HG03280 (cell line): ENCODE data around the gene TSPAN11.
"Not testable (repeated sequence)": the region's sequence is repeated elsewhere in the genome, so short reads cannot be mapped to it uniquely, and the experiment has no call there.

Experiments
- ATAC-seq: cut with Tn5 transposase; IDR thresholded peaks from one replicate; pipeline ENCODE4 v1.9.1; 2021; ENCODE audit warnings: mild to moderate bottlenecking, moderate library complexity; ENCODE audit not compliant: unreplicated experiment

Gene TSPAN11

DNA sequence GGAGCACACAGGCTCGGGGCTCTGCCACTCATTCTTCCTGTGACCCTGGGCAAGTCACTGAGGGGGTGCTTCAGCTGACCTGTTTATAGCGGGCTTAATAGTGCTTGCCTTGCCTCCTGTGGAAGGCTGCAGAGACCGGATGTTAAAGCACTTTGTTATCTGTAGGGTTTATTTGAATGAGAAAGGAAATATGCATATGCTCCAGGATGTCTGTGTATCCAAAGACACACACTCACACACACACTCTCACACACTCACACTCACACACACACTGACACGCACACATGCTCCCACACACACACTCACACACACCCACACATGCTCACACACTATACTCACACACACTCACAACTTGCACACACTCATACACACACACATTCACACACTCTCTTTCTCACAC, 91.0 kb downstream of the TSPAN11 start:
- ATAC-seq = no peak

DNA sequence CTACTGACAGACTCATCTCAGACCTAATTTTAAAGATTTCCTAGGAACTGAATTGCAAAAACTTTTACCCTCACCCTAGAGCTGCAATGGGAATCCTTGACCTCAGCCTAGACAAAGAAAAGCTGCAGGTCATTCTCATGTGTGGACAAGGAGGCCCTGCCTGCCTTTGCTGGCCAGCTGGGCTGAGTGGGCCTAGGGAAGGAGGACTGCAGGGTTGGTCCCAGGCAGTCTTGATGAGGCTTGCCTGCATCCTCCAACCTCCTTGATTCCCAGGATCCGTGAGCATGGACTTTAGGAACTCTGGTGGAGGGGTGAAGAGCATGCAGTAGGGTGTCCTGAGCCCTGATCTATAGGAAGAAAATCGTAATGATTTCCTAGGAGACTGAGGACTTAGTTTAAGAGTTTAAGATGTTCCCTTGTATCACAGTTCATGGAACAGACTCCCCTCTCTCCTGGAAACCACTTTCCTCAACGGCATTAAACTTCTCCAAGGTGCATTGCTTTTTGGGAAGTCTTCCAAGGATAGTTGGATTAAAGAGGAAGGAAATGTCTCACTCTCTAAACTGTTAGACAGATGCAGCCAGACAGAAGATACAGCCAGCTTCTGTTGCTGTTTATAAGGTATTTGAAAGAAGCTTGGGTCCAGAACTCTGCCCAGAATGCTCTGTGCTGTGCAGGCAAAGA, 91.7 kb downstream of the TSPAN11 start:
- ATAC-seq = no peak

DNA sequence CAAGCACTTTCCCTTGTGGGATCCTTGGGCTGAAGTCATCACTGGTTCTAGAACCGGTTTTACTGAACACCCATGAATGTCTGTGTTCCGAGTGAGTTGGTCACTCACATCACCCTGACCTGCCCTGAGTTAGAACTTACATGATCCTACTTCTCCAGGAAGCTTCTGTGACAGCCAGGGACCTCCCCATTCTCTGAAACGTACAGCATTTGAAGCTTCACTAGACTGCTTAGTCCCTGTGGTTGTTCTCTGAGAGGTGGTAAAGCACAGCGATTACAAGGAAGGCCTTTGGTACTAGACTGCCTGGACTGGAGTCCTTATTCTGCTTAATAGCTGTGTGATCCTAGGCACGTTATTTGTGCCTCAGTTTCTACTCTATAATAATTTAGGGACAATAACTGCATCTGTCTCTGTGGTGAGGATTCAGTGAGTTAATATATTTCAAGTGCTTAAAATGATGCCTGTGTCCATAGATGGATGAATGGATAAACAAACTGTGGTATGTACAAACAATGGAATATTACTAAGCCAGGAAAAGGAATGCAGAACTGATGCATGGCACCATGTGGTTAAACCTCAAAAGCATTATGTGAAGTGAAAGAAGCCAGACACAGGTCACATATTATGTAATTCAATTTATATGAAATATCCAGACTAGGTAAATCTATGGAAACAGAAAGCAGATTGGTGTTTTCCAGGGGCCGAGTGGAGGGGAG, 92.4 kb downstream of the TSPAN11 start:
- ATAC-seq = no peak

DNA sequence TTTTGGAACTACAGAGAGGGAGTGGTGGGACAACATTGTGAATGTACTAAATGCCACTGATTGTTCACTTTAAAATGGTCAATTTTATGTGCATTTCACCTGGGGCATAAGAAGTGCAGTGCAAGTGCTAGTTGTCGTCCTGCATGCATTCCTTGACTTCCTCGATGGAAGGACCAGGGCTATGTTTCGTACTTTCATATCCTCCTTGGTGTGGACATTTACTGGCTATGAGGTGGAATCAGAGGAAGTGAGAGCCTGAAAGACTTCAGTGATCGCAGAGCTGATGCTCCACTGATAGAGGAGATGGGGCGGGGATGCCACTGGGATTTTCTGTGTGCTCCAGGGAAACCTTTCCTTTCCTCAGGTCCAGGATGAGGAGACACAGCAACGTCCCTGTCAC, 93.0 kb downstream of the TSPAN11 start:
- ATAC-seq = no peak

DNA sequence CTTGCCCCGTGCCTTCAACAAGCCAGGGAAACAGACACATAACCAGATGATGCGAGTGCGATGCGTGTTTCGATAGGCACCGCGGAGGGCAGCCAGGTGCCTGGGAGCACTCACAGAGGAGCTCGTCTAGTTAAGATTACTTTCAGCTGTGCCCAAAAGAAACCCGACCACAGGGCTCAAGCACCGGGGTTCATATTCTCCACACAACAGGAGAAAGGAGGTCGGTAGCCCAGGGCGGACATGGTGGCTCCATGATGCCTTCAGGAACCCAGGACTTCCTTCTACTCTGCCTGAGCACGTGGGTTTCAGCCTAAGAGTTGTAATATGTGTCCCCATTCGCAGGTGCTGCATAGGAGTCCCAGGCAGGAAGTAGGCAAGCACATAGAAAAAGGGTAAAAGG, 93.4 kb downstream of the TSPAN11 start:
- ATAC-seq = no peak

DNA sequence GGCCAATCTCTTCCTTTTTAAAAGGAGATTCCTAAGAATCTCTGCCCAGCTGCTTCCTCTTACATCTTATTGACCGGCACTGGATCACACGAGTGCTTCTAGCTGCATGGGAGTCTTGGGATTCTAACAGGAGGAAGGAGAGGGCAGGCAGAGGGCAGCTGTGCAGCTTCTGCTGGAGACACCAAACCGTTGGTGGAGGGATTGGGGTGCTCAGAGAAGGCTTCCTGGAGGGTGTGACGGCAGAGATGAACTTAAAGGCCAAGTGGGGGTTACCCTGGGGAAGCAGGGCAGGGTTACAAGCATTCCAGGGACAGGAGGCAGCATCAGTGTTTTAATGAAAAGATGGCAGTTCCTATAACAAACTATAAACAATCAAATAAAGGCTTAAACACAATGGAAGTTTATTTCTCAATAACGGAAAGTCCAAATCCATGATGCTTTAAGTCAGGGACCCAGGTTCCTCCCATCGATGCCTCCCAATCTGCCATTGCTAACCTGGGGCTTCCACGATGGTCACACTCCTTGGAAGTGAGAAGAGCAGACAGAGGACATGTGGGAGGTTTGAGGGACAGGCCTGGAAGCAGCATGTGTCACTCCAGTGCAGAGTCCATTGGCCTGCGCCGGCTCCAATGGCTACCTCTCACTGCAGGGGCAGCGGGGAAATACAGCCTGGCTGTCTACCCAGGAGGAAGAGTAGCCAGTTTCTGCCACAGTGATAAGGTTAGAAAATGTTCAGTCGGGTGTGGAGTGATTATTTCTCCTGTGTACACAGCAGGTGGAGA, 94.0 kb downstream of the TSPAN11 start:
- ATAC-seq = no peak

DNA sequence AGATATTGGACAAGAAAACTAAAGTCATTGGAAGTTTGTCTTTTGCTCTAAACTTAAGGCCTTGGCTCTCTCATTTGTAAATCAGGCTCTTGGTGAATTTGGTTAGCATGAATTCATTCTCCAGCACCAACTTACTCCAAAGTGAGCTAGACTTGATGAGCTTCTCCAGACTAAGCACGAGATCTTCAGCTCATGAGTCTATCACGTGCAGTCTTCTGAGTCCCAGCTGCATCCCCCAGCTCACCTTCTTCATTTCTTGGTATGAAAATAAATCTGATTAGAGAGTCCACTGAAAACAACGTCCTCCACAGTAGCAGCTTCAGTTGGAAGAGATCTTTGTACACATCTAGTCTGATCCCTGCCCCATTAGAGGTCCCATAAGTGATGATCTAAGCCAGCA, 94.6 kb downstream of the TSPAN11 start:
- no peak for ATAC-seq

DNA sequence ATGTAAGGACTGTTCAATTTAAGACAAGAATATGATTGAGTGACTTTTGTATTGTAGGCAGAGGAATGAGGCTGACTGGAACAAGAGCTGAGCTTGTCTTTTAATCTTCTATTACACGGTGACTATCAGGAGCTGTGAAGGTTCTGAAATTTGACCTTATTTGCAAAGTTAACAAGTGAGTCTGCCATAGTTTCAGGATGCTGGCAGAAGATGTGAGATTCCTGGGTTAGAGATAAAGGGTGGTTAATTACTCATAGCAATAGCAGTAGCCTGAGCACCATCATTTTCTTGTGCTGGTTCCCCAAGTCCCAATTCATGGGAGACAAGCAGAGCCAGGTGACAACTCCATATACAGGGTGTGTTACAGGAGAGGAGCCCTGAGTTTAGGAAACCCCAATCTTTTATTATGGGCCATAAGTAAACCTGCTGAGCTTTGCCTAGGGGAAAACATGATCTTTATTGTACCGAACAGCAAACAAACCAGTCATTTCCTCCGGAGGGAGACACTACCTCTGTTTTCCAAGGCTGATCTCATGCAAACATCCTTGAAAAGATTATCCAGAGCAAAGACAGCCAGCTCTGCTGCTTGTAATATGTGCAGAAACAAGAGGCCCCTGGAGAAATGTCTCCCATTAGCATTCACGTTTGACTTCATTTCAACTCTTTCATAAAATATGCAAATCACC, 95.4 kb downstream of the TSPAN11 start:
- ATAC-seq = no peak

DNA sequence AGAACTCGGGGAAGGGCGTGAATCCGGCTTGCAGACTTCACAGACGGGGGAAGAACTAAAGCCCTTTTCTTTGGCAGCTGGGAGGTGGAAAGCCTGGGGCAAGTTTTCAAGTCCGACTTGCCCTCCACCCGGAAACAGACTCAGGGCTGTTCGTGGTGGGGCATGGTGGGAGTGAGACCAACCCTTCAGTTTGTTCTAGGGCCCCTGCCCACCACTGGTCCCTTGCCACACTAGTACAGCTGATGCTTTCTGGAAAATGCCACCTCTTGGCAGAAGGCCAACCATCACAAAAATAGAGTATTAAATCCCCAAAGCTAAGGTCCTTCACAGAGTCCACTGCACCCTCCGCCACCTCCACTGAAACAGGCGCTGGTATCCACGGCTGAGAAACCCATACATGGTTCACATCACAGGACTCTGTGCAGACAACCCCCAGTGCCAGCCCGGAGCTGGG, 96.8 kb downstream of the TSPAN11 start:
- no peak for ATAC-seq

DNA sequence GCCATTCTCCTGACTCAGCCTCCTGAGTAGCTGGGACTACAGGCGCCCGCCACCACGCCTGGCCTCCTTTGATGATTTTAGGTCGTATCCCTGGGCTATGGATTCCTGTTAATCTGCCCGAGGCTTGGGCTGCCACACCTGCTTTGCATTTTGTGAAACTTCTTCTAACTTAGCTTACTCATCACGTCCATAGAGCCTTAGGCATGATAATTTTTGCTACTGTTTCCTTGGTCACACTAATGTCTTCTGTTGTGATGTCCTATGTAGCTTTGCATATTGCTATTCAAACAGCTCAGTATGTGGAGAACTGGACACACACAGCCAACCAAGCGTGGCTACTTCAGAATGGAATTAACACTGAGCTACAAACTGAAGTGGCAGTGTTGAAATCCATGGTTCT, 99.7 kb downstream of the TSPAN11 start:
- ATAC-seq = no peak

DNA sequence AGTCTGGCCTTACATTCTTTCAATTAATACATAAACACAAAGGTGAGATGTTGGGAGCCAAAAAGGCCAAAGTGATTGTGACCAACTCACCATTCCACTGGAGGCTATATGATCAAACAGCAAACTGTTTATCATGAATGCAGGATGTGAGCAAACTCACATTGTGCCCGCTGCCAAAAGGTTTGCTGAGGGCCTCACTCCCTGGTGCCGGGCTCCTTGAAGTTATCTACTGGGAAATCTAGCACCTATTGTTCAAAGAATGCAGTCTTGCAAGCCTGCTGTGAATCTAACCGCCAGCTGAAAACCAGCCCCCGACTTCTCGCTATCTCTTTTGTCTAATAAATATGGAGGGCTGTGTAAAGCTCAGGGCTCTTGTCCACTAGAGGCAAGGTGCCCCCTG, 100.5 kb downstream of the TSPAN11 start:
- ATAC-seq = not testable (repeated sequence)

DNA sequence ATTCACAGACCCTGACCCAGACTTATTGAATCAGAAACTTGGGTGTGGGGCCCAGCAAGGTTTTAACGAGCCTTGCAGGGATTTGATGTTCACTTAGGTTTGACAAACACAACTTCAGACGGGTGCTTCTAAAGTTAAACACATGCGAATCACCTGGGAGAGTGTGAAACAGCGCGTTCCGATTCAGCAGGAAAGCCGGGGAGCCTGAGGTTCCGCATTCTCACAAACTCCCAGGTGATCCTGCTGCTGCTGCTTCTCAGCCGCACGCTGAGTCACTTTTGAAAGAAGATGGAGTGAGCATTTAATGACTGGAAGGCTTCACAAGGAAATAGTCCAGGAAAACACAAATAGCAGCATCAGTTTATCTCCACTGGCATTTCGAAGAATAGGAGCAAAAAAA, 102.9 kb downstream of the TSPAN11 start:
- no peak for ATAC-seq

DNA sequence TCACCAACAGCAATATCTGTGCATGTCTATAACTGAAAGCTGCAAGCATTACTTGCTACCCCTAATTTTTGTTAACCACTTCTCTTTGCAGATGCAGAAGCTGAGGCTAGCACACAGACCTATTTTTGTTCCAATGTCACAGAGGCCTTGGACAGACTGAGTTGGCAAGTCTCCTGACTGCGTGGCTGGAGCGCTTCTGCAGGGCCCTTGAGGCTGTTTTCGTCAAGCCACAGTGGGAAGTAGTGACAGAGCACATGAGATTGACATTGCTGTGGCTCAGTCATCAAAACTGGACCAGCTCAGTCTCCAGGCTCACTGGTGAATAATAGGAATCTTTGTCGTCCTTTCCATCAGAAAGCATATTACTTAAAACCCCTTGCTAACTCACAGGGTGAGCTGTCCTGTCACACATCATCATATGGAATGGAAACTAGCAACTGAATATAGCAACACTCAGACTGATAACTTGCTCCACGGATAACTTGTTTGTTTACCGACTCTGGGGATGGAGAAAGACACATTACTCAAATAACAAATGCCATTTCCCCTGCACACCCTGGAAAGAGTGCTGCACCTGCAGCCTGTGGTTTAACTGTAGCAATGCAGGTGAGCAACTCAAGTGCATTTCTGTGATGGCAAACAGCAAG, 103.5 kb downstream of the TSPAN11 start:
- ATAC-seq = no peak

DNA sequence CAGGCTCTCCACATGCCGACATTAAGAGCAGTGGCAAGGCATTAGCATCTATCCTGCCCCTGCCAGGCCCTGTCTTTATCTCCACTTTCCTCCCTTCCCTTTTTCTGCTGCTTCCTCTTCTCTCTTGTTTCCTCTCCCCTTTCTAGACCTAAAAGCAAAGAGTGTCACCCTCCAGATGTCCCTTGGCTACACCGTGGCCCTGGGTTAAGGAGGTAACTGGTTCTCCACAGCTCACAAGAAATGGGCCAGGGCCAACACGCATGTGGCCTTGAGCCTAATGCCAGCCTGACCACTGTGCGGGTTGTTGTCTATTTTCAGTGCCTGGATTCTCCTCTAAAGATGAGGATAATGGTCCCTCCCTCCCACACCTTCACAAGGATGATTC, 105.4 kb downstream of the TSPAN11 start:
- no peak for ATAC-seq

DNA sequence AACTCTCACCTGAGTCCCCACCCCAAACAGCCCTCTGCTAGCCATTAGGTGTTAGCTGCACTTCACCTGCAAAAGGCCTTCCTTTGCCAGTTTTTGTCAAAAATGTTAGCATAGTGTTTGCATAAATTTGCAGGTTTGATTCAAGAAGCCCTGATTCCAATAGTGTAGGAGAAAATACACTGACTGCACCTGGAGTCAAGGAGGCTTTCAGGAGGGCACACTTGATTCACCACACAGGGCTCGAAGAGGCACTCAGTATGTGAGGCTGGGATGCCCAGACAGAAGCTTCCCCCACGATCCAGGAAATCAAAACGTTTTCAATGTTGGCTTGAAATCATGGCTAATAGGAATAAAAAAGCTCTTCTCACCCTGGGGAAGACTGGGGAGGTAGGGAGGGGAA, 106.6 kb downstream of the TSPAN11 start:
- no peak for ATAC-seq

DNA sequence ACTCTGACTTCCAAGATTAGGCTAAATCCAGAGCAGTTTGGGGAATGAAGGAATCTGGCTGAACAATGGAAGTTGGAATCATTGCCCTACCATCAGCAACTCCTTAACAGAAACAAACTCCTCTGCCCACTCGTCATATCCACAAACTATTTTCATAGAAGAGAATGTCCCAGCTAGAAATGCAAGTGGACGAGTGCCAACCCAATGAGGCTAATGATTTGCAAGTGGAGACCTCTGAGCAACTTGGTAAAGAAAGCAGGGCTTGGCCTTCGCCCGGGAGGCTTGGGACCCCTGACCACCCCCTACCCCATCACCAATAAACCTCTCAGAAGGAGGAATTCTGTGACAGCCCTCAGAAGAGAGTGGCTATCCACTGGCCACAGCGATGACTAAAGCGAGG, 107.1 kb downstream of the TSPAN11 start:
- ATAC-seq = no peak

DNA sequence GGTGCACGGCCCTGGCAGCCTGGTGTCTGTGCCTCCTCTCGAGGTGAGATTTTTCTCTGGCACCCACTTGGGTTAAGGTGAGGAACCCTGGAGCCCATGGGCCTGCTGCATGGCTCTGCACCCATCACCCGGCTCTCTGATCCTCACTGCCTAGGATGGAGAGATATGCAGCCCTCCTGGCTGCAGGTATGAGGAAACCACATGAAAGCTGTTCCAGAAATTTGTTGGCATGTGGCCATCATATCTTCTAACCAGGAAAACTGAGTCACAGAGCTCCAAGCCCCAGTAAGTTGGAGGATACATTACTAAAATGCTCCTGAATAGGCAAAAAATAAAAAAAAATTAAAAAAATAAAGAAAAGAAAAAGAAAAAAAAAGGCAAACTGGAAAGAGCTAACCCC, 107.8 kb downstream of the TSPAN11 start:
- ATAC-seq = no peak

DNA sequence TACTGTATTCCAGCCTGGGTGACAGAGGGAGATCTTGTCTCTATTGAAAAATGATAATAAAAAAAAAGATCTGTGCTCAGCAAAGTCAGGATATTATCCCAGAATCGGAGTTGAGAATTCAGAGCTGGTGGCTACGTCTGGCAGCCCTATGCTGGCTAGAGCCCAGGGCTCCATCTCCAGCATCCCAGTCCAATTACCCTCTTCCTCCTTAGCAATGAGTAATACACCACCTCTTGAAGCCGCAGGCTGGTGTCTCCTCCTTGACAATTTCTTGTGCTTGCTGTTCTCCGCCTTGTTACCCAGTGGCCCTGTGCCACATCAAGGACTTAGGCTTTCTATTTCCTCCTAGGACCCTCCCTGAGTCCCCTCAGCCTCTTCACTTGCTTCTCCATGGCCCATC, 108.7 kb downstream of the TSPAN11 start:
- no peak for ATAC-seq

DNA sequence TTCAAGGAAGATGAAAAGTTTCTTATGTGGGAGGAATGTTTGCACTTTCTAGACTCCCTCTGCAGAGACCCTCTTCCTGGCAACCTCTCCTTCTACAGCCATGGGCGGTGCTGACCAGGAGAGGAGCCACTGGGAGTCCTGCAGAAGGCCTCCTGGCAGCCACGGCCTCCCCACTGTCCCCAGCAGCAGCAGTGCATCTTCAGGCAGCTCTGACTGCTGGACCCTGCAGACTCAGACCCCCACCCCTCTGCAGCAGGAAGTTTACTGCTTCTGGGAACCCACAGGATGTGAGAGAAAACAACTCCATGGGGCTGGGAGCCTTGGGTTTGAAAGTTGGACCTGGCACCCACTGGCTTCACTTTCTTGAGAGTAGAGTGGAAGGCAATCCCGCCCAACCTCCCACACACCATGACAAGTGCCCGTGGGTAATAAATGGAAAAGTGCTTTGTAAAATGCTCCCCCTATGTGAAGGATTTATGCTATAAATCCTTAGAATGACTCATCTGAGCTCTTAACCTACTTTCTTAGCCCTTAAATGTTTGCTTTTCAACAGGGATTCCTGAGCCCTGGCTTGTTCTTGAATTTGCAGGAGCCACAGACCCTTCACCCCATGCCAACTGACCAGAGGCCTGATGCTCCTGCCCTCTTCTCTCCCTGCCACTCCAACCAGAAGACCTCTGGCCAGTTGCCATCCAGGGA, 109.6 kb downstream of the TSPAN11 start:
- ATAC-seq = no peak

DNA sequence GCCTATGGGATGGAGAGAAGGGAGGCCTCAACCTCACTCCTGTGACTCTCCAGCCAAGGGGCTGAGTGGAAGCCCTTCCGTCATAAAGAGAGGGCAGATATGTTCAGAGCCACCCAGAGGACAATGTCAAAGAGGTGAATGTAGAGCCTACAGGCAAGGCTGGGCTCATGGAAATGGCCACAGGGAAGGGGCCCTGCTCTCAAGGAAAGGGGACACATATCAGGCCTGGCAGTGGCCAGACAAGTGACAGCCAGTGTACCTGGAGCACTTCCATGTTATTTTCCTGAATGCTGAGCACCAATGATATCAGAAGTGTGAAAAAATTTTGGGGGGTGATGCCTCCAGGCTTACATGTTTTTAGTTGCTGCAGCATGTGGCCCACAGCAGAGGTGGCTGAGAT, 110.5 kb downstream of the TSPAN11 start:
- ATAC-seq = no peak
